NCI-H2029 (cell line): ENCODE measurements around the gene CTSF.
"Not testable (repeated sequence)": the region's sequence is repeated elsewhere in the genome, so short reads cannot be mapped to it uniquely, and the experiment has no call there.

ENCODE experiments used
- DNase-seq: peaks from one replicate; lab custom pipeline; 2025; lab: John Stamatoyannopoulos, UW

The CTSF gene

GRCh38 chr11:66589996-66590675 is 21.7 kb upstream of the CTSF start:
- DNase-seq: no peak

DNA sequence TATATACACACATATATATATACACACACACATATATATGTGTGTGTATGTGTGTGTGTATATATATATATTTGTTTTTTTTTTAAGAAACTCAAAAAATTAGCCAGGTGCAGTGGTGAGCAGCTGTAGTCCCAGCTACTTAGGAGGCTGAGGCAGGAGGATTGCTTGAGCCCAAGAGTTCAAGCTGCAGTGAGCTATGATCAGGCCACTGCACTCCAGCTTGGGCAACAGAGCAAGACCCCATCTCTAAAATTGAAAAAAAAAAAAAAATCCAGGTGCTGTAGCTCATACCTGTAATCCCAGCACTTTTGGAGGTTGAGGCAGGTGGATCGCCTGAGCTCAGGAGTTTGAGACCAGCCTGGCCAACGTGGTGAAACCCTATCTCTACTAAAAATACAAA is 20.9 kb upstream of the CTSF start:
- DNase-seq: not testable (repeated sequence)

- DNase-seq: no peak
Measured at GRCh38 chr11:66586136-66586535, 17.7 kb upstream of the CTSF start.

DNA sequence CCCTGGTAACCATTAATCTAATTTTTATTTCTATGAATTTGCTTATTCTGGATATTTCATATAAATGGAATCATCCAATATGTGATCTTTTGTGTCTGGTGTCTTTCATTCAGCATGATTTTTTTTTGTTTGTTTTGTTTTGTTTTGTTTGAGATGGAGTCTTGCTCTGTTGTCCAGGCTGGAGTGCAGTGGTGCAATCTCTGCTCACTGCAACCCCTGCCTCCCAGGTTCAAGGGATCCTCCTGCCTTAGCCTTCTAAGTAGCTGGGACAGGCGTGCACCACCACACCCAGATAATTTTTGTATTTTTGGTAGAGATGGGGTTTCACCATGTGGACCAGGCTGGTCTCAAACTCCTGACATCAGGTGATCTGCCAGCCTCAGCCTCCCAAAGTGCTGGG is 17.0 kb upstream of the CTSF start:
- not testable (repeated sequence) for DNase-seq

DNA sequence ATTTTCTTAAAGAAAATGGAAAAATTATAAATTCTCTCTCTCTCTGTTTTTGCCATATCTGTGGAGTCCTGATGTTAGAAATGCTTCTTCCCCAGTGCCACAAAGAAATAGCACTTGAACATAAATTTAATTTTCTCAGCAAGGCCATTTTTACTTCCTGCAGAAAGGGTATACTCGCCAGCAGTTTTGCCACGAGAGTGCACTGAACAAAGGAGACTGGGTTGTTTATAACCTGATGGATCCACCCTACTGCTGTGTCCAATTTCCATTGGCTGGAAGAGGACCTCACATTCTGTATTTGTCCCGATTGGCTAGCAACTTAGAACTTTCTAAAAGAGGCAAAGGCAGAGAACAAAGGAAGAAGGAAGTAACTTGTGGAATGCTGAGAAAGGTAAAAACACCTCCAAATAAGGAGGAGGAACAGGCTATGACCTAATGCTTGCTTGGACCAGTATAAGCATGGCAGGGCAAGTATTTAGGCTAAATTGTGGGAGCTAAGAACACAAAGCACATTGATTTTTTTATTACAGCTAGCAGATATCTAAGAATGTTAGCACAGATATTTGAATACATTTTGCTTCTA is 14.2 kb upstream of the CTSF start:
- not testable (repeated sequence) for DNase-seq

GRCh38 chr11:66581261-66581660 is 12.9 kb upstream of the CTSF start:
- DNase-seq: no peak

- no peak for DNase-seq
Measured at GRCh38 chr11:66580803-66581202, 12.4 kb upstream of the CTSF start.

DNA sequence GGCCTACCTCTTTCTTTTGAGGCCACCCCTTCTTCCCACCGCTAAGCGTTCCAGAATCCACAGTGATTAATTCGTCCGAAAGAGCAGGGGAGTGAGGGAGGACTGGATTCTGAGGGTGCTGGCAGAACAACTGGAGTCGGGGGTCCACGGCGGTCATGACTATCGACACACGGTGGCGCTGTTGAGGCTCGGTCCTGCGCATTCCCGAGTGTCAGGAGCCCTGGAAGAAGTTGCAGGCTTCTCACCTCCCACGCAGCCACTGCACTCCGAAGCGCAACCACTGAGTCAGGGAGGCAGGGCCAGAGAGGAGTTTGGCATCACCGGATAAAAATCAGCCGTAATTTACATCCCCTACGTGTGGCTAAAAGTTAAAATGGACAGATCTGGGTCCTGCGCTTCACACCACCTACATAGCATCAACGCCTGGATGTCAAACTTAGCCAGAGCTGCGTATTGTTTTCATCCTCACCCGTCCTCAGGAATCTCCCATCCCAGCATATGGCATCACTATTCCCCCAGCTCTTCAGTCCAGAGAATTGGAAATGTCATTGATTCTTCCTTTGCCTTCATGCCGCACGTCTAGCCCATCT is 10.7 kb upstream of the CTSF start:
- DNase-seq: peak; percentile 35

GRCh38 chr11:66570850-66571180 is 2.4 kb upstream of the CTSF start:
- no peak for DNase-seq

DNA sequence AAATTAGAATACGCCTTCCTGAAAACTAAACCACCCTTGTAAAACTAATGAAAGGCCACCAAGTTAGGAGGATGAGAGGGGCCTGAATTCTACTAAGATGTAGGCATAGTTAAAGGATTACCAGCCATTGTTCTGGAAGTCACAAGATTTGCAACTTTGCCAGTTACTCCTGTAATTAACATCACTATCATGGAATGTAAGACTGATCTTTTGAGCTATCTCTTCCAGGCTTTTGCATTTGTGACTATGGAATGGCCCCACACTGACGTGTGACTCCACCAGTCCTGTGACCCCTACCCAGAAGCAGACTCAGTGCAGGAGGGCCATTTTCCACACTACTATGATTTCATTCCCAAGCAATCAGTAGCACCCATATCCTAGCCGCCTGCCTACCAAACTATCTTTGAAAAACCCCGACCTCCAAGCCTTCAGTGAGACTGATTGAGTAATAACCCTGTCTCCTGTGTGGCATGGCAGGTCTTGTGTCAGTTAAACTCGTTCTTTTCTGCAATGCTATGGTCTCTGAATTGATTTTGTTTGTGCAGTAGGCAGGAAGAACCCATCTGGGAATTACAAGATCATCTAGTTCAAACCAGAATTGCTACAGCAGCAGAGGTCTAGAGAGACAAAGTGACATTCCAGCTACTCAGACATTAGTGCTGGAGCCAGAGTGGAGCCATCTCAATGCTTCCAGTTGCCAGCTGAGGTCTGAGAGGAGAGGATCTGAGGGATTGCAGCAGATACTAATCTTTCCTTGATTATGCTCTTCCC is 1.9 kb upstream of the CTSF start:
- DNase-seq: no peak

DNA sequence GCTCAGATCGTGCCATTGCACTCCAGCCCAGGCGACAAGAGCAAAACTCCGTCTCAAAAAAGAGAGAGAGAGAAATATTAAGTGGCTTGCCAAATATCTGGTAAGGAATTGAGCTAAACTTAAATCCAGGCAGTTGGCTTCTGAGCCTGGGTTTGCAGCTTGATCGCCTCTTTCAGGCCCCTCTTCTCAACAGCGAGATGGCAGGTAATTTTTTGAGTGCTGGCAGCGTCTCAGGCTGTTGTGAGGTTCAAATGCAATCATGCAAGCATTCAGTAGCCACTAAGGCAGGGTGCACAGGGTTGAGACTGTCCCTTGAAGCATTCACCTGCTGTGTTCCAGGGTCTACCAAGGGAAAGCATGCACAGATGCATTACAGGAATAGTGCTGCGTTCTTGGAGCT is 670 bp upstream of the CTSF start:
- DNase-seq: no peak

DNA sequence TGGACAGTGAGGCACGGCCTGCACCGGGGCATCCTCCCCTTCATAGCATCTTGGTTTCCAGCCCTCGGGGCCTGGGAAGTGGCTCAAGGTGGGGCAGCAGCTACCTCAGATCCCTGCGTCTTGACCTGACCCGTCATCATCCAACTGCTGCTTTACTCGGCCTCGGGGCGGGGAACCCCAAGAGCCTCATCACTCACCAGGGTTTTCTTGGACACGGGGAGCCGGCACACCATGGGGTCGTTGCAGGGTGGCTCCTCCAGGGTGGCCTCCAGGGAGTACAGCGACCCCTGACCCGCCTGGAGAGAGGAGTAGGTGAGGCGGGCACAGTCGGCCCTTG is 651 bp downstream of the CTSF start:
- no peak for DNase-seq

GRCh38 chr11:66566221-66566620 is 2.2 kb downstream of the CTSF start:
- no peak for DNase-seq

DNA sequence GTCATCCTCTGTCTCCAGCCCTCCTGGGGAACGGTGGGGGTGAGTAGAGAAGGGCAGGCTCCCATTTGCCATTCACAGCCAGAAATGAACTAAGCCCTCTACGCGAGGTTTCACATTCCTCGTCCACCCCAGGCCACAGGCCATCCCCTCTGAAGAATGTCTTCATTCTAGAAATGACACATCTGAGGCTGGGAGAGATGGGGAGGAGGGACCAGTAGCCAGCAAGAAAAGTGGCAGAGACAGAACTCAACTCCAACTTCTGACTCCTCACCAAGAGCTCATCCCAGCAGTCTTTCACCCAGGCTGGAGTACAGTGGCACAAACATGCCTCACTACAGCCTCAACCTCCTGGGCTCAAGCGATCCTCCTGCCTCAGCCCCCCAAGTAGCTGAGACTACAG is 3.4 kb downstream of the CTSF start:
- DNase-seq: no peak

- no peak for DNase-seq
Measured at GRCh38 chr11:66564538-66564937, 3.9 kb downstream of the CTSF start.

DNA sequence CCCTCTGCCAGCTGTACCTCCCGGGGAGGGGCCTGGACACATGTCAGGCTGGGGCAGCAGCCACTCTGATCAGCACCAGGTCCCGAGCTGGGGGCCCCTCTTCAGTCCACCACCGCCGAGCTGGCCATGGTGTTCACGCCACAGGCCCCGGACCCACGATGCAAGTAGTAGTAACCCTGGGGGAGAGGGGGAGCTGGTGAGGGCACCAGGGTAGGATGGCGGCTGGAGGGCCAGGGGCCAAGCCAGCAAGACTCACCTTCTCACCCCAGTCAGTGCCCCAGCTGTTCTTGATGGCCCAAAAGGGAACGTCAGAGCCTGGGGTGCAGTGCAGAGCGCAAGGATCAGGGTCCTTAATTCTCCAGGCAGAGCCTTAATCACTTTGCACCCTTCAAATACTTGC is 4.6 kb downstream of the CTSF start:
- DNase-seq: no peak

DNA sequence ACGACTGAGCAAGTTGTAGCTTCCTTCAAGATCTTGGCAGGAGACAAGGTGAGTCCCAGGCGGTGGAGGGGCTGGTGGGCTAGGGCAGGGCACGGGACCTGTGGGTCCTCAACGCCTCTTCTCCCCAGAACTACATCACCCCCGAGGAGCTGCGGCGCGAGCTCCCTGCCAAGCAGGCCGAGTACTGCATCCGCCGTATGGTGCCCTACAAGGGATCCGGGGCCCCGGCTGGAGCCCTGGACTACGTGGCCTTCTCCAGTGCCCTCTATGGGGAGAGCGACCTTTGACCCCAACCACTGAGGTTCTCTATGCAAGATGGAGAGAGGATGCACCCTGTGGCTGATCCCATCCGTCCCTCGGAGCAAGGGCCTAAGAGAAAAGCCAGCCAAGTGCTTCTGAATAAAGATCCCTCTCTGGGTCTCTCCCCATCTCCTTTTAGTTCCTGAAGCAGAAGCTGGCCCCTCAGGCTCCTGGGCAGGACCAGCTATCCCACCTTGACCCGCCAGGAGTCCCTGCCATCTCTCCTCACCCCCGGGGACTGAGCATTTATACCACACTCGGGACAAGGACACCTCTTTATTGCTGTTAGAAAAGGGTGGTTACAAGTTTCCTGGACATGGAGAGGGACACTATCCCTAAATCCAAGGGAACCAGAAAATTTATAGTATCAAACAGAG is 5.4 kb downstream of the CTSF start:
- DNase-seq: no peak

- DNase-seq: no peak
Measured at GRCh38 chr11:66562275-66562674, 6.1 kb downstream of the CTSF start.

- DNase-seq: no peak
Measured at GRCh38 chr11:66561975-66562248, 6.5 kb downstream of the CTSF start.

DNA sequence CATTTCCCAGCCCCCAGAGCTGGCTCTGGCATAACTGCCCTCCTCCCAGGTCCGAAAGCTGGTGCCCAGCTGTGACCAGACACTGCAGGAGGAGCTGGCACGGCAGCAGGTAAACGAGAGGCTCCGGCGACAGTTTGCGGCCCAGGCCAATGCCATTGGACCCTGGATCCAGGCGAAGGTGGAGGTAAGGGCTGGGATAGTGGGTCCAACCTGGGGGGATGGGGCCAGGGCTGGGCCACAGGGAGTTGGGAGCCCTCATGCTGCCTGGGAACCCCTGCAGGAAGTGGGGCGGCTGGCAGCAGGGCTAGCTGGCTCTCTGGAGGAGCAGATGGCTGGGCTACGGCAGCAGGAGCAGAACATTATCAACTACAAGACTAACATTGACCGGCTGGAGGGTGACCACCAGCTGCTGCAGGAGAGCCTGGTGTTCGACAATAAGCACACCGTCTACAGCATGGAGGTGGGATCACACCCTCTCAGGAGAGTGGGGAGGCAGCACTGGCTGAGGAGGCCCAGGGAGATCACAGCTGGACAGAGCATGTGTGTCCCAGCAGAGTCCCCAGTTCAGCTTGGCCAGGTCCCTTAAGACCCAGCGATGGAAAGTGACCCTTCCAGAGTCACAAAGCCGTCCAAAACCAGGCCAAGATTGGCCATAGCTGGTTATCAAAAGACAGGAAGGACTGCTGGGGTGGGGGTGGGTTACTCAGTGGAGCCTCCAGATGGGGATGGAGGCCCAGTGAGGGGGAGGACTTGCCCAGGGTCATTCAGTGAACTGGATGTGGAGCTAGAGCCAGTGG is 7.0 kb downstream of the CTSF start:
- no peak for DNase-seq

DNA sequence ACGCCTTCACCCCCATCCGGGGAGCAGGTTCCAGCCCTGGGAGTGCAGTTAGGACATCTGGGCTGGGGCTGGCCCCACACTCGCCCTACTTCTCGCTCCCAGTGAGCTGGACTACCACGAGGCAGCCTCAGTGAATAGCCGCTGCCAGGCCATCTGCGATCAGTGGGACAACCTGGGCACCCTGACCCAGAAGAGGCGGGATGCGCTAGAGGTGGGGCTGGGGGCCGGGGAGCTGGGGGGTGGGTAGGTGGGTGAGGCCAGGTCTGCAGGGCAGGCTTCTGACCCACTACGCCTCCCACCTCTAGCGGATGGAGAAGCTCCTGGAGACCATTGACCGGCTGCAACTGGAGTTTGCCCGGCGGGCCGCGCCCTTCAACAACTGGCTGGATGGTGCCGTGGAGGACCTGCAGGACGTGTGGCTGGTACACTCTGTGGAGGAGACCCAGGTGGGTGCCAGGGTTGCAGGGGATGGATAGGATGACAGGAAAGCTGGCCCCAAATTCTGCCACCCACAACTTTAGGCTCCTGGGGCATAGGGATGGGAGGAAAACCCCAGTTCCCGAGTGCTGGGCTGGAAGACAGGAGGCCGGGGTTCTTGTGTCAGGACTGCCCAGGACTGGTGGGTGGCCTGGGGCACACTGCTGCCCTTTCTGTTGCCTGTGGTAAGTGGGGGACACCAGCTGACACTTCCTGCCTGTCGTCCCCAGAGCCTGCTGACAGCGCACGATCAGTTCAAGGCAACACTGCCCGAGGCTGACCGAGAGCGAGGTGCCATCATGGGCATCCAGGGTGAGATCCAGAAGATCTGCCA is 8.3 kb downstream of the CTSF start:
- DNase-seq: no peak
